SH-SY5Y (cell line): Measurements from ENCODE around the gene DMAC2.

Experiments used
- GATA2 ChIP-seq: IDR thresholded peaks from 2 replicates; pipeline ENCODE4 v1.6.1; 2011; ENCODE audit warnings: mild to moderate bottlenecking, low read depth, low read length
- GATA3 ChIP-seq: IDR thresholded peaks from 2 replicates; pipeline ENCODE4 v1.6.1; 2011; ENCODE audit warnings: low read depth, mild to moderate bottlenecking, low read length, moderate library complexity

DNA sequence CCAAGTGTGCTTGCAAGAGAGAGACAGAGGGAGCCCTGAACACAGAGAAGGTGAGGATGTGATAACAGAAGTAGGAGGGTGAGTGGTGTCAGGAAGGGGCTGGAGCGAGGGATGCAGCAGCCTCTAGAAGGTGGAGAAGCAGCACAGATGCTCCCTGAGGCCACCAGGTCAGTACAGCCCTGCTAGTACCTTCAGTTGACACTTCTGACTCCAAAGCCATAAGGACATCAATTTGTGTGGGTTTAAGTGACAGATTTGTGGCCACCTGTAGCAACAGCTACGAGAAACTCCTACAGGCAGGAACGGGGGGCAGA lies 10.1 kb upstream of the DMAC2 start:
- no peak for TF ChIP-seq GATA2
- TF ChIP-seq GATA3 = no peak
